Measurements from ENCODE around the gene PDSS1. TPM values are rescaled to one million over a fixed set of nuclear protein-coding genes. Genes with fewer than 3 reads are reported as not detected.

The PDSS1 gene
- total and polyA plus RNA-seq, 2 of the 13 experiments (the other 11 are each of a cell fraction or from before 2014, with no cell fraction given), result 18.7 to 19.3 TPM

- TF ChIP-seq MTA1 (CRISPR knock-in tag; IDR thresholded peaks at IDR 0.05; ENCODE audit: borderline replicate concordance), result no peak
- no peak for TF ChIP-seq ZNF318 (CRISPR knock-in tag; IDR thresholded peaks at IDR 0.05)
- TF ChIP-seq KDM5A (IDR thresholded peaks at IDR 0.05; ENCODE audit: borderline replicate concordance, low read length), result peak; percentile 23; the same call in 1 of the 2 replicates
- TF ChIP-seq, protein P1, sequence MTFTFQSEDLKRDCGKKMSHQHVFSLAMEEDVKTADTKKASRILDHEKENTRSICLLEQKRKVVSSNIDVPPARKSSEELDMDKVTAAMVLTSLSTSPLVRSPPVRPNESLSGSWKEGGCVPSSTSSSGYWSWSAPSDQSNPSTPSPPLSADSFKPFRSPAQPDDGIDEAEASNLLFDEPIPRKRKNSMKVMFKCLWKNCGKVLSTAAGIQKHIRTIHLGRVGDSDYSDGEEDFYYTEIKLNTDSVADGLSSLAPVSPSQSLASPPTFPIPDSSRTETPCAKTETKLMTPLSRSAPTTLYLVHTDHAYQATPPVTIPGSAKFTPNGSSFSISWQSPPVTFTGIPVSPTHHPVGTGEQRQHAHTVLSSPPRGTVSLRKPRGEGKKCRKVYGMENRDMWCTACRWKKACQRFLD (CRISPR knock-in tag; IDR thresholded peaks at IDR 0.05; ENCODE audit: borderline replicate concordance), result no peak
- 0 out of 2 replicates have a peak, but pooled peaks have one; percentile 42 for TF ChIP-seq PITX1 (CRISPR knock-in tag; IDR thresholded peaks at IDR 0.05)
- TF ChIP-seq ZFAT (CRISPR knock-in tag; conservative IDR thresholded peaks at IDR 0.05), result no peak
- no peak for TF ChIP-seq ZNF709 (CRISPR knock-in tag; IDR thresholded peaks at IDR 0.05)
- TF ChIP-seq KIAA2018 (CRISPR knock-in tag; IDR thresholded peaks at IDR 0.05; ENCODE audit: borderline replicate concordance), result no peak
- 0 out of 4 replicates have a peak, but pooled peaks of 1 of the 2 experiments have one; percentile 4 for TF ChIP-seq KLF16 (CRISPR knock-in tag; IDR thresholded peaks at IDR 0.05)
- no peak for TF ChIP-seq THAP11 (CRISPR knock-in tag; IDR thresholded peaks at IDR 0.05)
These were observed 564 bp downstream of the PDSS1 start (continued) for GRCh38 chr10:26697922-26698608.

All from HepG2 (cell line).